ENCODE data around the gene COLEC12. TPM values are rescaled to one million over a fixed set of nuclear protein-coding genes. Genes with fewer than 3 reads are reported as not detected.

COLEC12 gene
- total and polyA plus RNA-seq, 10 of the 15 experiments (the other 5 are each of a cell fraction or from before 2014, with no cell fraction given): 0.04 to 0.05 TPM; not detected in 8

- TF ChIP-seq MXI1 (IDR thresholded peaks at IDR 0.05; ENCODE audit: low read depth, low read length) (no peak), ETV6 (conservative IDR thresholded peaks at IDR 0.05 in 1 of 2, IDR thresholded peaks at IDR 0.05 in 1 of 2; ENCODE audit: borderline replicate concordance in 1 of 2, low read depth in 1 of 2) (no peak), BCLAF1 (IDR thresholded peaks at IDR 0.05) (no peak)
Measured at GRCh38 chr18:321865-322467, 178.5 kb downstream of the COLEC12 start (continued).

- no peaks in the 10 kb centered on the region for H3K36me3 ChIP-seq (ENCODE audit: control insufficient read depth in 2 of 2, insufficient read depth in 2 of 2, low read length in 1 of 2)
- H3K4me2 ChIP-seq (ENCODE audit: control insufficient read depth, insufficient read depth): no peak overlapping the region
- no peaks in the 10 kb centered on the region for H3K4me1 ChIP-seq (ENCODE audit: control insufficient read depth, insufficient read depth, low read length)
- H3K9ac ChIP-seq (ENCODE audit: control insufficient read depth, insufficient read depth, low read length): no peak overlapping the region
- ATAC-seq (no peak), FAIRE-seq (no peak), DNase-seq (ENCODE audit: low read depth, low spot score) (no peak)
- H3K79me2 ChIP-seq (ENCODE audit: control insufficient read depth, insufficient read depth, low read length): no peaks in the 10 kb centered on the region
- 0% methylated on average over 1 of the region's 1 CpG for WGBS (ENCODE audit: insufficient coverage, insufficient replicate concordance, low lambda C conversion rate, missing lambda C conversion rate)
- CTCF ChIA-PET: no interaction called here
- intact Hi-C loops (cut with micrococcal nuclease; ENCODE audit: unreplicated experiment): no loop called here
- RAD21 ChIA-PET (ENCODE audit: unreplicated experiment): no interaction called here
- H2AFZ ChIP-seq (ENCODE audit: control insufficient read depth, low read depth, low read length): no peak overlapping the region
- H3K4me3 ChIP-seq: no peak overlapping the region
- no peaks in the 10 kb centered on the region; a peak in 1 of 4 replicates for H3K27me3 ChIP-seq (replicated peaks in 1 of 2; ENCODE audit: control insufficient read depth in 2 of 2, insufficient read depth in 2 of 2, low read length in 1 of 2)
- in situ Hi-C loops (cut with MboI): no loop called here
- H4K20me1 ChIP-seq (ENCODE audit: control insufficient read depth, insufficient read depth): no peaks in the 10 kb centered on the region
- POLR2A ChIA-PET: no interaction called here
- BruUV-seq (replicated peaks): no TSS peak
- no peaks in the 10 kb centered on the region for H3K9me3 ChIP-seq (replicated peaks; ENCODE audit: control insufficient read depth, insufficient read depth, low read length)
- H3K27ac ChIP-seq (ENCODE audit: control insufficient read depth, insufficient read depth): no peak overlapping the region
- SMC1A ChIA-PET (ENCODE audit: uncharacterized antibody, unreplicated experiment): no interaction called here
- TF ChIP-seq GATAD2B (conservative IDR thresholded peaks at IDR 0.05; ENCODE audit: low read depth) (no peak), MYB (IDR thresholded peaks at IDR 0.05; ENCODE audit: borderline replicate concordance, low read depth, low read length) (no peak), SP1 (IDR thresholded peaks at IDR 0.05; ENCODE audit: low read depth, low read length) (no peak), MEF2A (IDR thresholded peaks at IDR 0.05; ENCODE audit: insufficient read depth, low read depth, low read length) (no peak), YBX1 (IDR thresholded peaks at IDR 0.05) (no peak), E4F1 (IDR thresholded peaks at IDR 0.05; ENCODE audit: borderline replicate concordance, partially characterized antibody) (no peak), PAX5 (IDR thresholded peaks at IDR 0.05; ENCODE audit: borderline replicate concordance, low read depth, low read length) (no peak), HCFC1 (IDR thresholded peaks at IDR 0.05; ENCODE audit: low read length) (no peak), NR2C2 (IDR thresholded peaks at IDR 0.05; ENCODE audit: borderline replicate concordance, control insufficient read depth, insufficient read length, low read depth) (no peak), POLR2AphosphoS5 (IDR thresholded peaks at IDR 0.05; ENCODE audit: low read length) (no peak), FOXK2 (IDR thresholded peaks at IDR 0.05) (no peak)
- TF ChIP-seq, protein P1, sequence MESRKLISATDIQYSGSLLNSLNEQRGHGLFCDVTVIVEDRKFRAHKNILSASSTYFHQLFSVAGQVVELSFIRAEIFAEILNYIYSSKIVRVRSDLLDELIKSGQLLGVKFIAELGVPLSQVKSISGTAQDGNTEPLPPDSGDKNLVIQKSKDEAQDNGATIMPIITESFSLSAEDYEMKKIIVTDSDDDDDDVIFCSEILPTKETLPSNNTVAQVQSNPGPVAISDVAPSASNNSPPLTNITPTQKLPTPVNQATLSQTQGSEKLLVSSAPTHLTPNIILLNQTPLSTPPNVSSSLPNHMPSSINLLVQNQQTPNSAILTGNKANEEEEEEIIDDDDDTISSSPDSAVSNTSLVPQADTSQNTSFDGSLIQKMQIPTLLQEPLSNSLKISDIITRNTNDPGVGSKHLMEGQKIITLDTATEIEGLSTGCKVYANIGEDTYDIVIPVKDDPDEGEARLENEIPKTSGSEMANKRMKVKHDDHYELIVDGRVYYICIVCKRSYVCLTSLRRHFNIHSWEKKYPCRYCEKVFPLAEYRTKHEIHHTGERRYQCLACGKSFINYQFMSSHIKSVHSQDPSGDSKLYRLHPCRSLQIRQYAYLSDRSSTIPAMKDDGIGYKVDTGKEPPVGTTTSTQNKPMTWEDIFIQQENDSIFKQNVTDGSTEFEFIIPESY (IDR thresholded peaks at IDR 0.05): no peak
Measured at GRCh38 chr18:320155-320554, 180.3 kb downstream of the COLEC12 start.

All from GM12878 (cell line).